Trophoblast cell (in vitro differentiated cells and primary cell): Measurements from ENCODE around the gene EML4.

Experiments
- DNase-seq, 2 donors: peaks; one replicate each; pipeline ENCODE4 v3.0.0-alpha.2; 2016
- H2AFZ ChIP-seq: 2 replicates; pipeline ENCODE4 v1.6.1; 2013; ENCODE audit warnings: low read length, moderate library complexity, mild to moderate bottlenecking; ENCODE audit not compliant: insufficient read depth, poor library complexity
- H2AK5ac ChIP-seq: 2 replicates; pipeline ENCODE4 v1.6.1; 2013; ENCODE audit warnings: mild to moderate bottlenecking, low read length
- H2BK120ac ChIP-seq: 2 replicates; pipeline ENCODE4 v1.6.1; 2013; ENCODE audit warnings: low read length, mild to moderate bottlenecking, moderate library complexity; ENCODE audit not compliant: insufficient read depth, poor library complexity
- H2BK12ac ChIP-seq: 2 replicates; pipeline ENCODE4 v1.6.1; 2013; ENCODE audit warnings: mild to moderate bottlenecking, low read length, moderate library complexity
- H2BK5ac ChIP-seq: 2 replicates; pipeline ENCODE4 v1.6.1; 2013; ENCODE audit warnings: low read length, low read depth, moderate library complexity, mild to moderate bottlenecking; ENCODE audit not compliant: poor library complexity
- H3K14ac ChIP-seq: 2 replicates; pipeline ENCODE4 v1.6.1; 2013; ENCODE audit warnings: mild to moderate bottlenecking, low read length
- H3K18ac ChIP-seq: 2 replicates; pipeline ENCODE4 v1.6.1; 2013; ENCODE audit warnings: mild to moderate bottlenecking, low read length
- H3K23ac ChIP-seq: 2 replicates; pipeline ENCODE4 v1.6.1; 2013; ENCODE audit warnings: low read length
- H3K27ac ChIP-seq: 2 replicates; pipeline ENCODE4 v1.5.1; 2013; ENCODE audit warnings: low read depth, mild to moderate bottlenecking, inconsistent platforms, low read length, moderate library complexity
- H3K27me3 ChIP-seq: 2 replicates; pipeline ENCODE4 v1.6.1; 2013; ENCODE audit warnings: inconsistent platforms, mild to moderate bottlenecking, low read length, moderate library complexity; ENCODE audit not compliant: insufficient read depth
- H3K36me3 ChIP-seq, 2 experiments: 1 replicate in 1 of 2; 2 replicates in 1 of 2; pipeline ENCODE4 v1.6.1; 2013; ENCODE audit warnings: low read length in 2 of 2, mild to moderate bottlenecking in 2 of 2, moderate library complexity in 1 of 2; ENCODE audit not compliant: insufficient read depth in 2 of 2, control insufficient read depth in 1 of 2
- H3K4ac ChIP-seq: 2 replicates; pipeline ENCODE4 v1.6.1; 2013; ENCODE audit warnings: low read depth, mild to moderate bottlenecking, low read length, moderate library complexity
- H3K4me1 ChIP-seq, 2 experiments: 1 replicate in 1 of 2; 2 replicates in 1 of 2; pipeline ENCODE4 v1.6.1; 2013; ENCODE audit warnings: low read length in 2 of 2, mild to moderate bottlenecking in 2 of 2, moderate library complexity in 1 of 2; ENCODE audit not compliant: insufficient read depth in 2 of 2, control insufficient read depth in 1 of 2
- H3K4me2 ChIP-seq: 2 replicates; pipeline ENCODE4 v1.6.1; 2013; ENCODE audit warnings: inconsistent platforms, mild to moderate bottlenecking, low read length, moderate library complexity
- H3K4me3 ChIP-seq: 2 replicates; pipeline ENCODE4 v1.5.1; 2013; ENCODE audit warnings: mild to moderate bottlenecking, low read depth, low read length, inconsistent platforms
- H3K79me1 ChIP-seq: one replicate; pipeline ENCODE4 v1.6.1; 2013; ENCODE audit warnings: low read length
- H3K79me2 ChIP-seq: 2 replicates; pipeline ENCODE4 v1.6.1; 2013; ENCODE audit warnings: low read length, mild to moderate bottlenecking; ENCODE audit not compliant: control insufficient read depth, insufficient read depth, poor library complexity
- H3K9ac ChIP-seq: 2 replicates; pipeline ENCODE4 v1.6.1; 2013; ENCODE audit warnings: mild to moderate bottlenecking, low read length
- H3K9me3 ChIP-seq: 2 replicates; pipeline ENCODE4 v1.6.1; 2013; ENCODE audit warnings: low read depth, mild to moderate bottlenecking, control low read depth, inconsistent platforms, low read length; ENCODE audit not compliant: insufficient read depth
- H4K12ac ChIP-seq: 2 replicates; pipeline ENCODE4 v1.6.1; 2013; ENCODE audit warnings: low read depth, mild to moderate bottlenecking, low read length, moderate library complexity
- H4K8ac ChIP-seq: 2 replicates; pipeline ENCODE4 v1.6.1; 2013; ENCODE audit warnings: low read depth, mild to moderate bottlenecking, low read length, moderate library complexity
- H4K91ac ChIP-seq: one replicate; pipeline ENCODE4 v1.6.1; 2013; ENCODE audit warnings: low read depth, mild to moderate bottlenecking, low read length, moderate library complexity
- WGBS: extraction: QIAGEN DNeasy Blood & Tissue Kit; methylation state at CpG from one replicate; pipeline ENCODE4 v1.1.7; 2013; ENCODE audit warnings: missing lambda C conversion rate; ENCODE audit not compliant: insufficient read length, insufficient coverage; ENCODE audit errors: extremely low coverage; 5-methylcytosine and 5-hydroxymethylcytosine counted together

Gene EML4

DNA sequence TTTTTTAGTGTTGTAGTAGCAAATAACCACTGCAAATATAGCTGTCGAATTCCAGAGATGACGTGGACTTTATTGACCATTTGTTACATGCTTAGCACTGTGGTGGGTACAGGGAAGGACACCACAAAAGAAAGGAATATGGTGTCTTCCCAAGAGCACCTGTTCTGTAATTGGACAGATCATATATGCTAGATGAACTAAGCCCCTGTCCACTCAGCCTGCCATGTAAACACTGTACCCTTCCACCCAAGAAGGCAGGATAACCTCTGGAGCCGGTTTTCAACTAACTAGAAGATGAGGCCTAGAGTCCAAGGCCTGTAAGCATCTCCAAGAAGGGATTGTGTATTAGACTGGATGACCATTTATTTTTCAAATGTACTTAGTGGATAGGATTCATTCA is 147.8 kb downstream of the EML4 start:
- no CpG with 5 or more reads among the region's 3 CpGs for WGBS
- no peak overlapping the region for H2BK120ac ChIP-seq
- H3K4me2 ChIP-seq, result no peak overlapping the region
- H3K9me3 ChIP-seq, result no peaks in the 10 kb centered on the region
- no peak overlapping the region for H3K4ac ChIP-seq
- H3K27ac ChIP-seq, result no peak overlapping the region
- no peaks in the 10 kb centered on the region for H3K4me1 ChIP-seq
- H3K14ac ChIP-seq, result no peak overlapping the region
- H2AFZ ChIP-seq, result no peak overlapping the region
- no peak overlapping the region for H4K12ac ChIP-seq
- no peaks in the 10 kb centered on the region for H3K27me3 ChIP-seq
- no peaks in the 10 kb centered on the region for H3K79me1 ChIP-seq
- peaks cover 4 to 5% of the 10 kb centered on the region in 2 experiments for H3K36me3 ChIP-seq
- H3K9ac ChIP-seq, result no peak overlapping the region
- DNase-seq, result no peak
- no peak overlapping the region for H2BK5ac ChIP-seq
- no peak overlapping the region for H2BK12ac ChIP-seq
- no peak overlapping the region for H4K91ac ChIP-seq
- no peaks in the 10 kb centered on the region for H3K79me2 ChIP-seq
- H3K4me3 ChIP-seq, result no peak overlapping the region
- no peak overlapping the region for H2AK5ac ChIP-seq
- H3K18ac ChIP-seq, result no peak overlapping the region
- no peak overlapping the region for H4K8ac ChIP-seq
- H3K23ac ChIP-seq, result no peak overlapping the region

DNA sequence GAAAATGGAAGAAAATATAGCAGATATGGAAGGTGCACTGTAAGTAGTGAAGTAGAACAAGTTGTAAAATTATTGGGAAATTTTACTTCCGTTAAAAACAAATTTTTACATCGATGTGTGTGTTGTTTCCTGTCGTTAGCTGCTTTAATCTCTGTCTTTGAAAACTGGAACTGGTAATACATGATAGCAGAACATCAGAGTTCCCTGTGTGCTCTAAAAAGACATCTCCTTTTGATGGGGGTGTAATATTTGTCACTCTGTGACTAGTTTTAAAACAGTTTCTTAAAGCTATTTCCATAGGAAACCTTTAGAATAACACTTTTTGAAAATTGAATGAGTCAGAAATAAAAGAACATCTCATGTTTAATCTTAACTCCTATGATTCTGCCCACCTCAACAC is 148.3 kb downstream of the EML4 start:
- no peak overlapping the region for H2AK5ac ChIP-seq
- no peak overlapping the region for H3K4me3 ChIP-seq
- H4K8ac ChIP-seq, result no peak overlapping the region
- no peak overlapping the region for H2BK12ac ChIP-seq
- H3K4ac ChIP-seq, result no peak overlapping the region
- no peaks in the 10 kb centered on the region for H3K79me2 ChIP-seq
- H3K36me3 ChIP-seq, result peaks cover 4 to 5% of the 10 kb centered on the region in 2 experiments
- no peak overlapping the region for H2BK5ac ChIP-seq
- no peak overlapping the region for H3K4me2 ChIP-seq
- no peak for DNase-seq
- no peak overlapping the region for H4K12ac ChIP-seq
- H3K79me1 ChIP-seq, result no peaks in the 10 kb centered on the region
- H3K9me3 ChIP-seq, result no peaks in the 10 kb centered on the region
- WGBS, result no CpG with 5 or more reads among the region's 3 CpGs
- no peak overlapping the region for H3K27ac ChIP-seq
- no peak overlapping the region for H2BK120ac ChIP-seq
- no peak overlapping the region for H4K91ac ChIP-seq
- H3K14ac ChIP-seq, result no peak overlapping the region
- H2AFZ ChIP-seq, result no peak overlapping the region
- no peak overlapping the region for H3K23ac ChIP-seq
- no peaks in the 10 kb centered on the region for H3K4me1 ChIP-seq
- no peaks in the 10 kb centered on the region for H3K27me3 ChIP-seq
- H3K18ac ChIP-seq, result no peak overlapping the region
- H3K9ac ChIP-seq, result no peak overlapping the region

DNA sequence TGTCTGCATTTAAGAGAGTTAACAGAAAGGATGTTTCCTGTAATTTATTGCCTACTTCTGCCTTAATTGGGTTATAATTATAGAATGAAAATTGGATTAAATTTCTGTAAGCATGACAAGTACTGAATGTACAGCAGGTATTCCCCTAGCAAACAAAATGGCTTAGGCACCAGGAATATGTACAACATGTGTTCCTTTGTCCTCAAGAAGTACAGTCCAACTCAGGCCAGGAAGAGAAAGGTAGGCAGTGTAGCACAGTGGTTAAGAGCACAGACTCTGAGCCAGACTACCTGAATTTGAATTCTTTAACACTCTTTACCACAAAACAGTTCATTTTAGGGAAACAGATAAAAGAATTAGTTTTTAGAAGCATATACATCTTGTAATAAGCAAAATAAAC is 148.8 kb downstream of the EML4 start:
- peaks cover 4 to 5% of the 10 kb centered on the region in 2 experiments for H3K36me3 ChIP-seq
- no peak overlapping the region for H3K9ac ChIP-seq
- H4K91ac ChIP-seq, result no peak overlapping the region
- no peak overlapping the region for H3K18ac ChIP-seq
- no peak overlapping the region for H3K14ac ChIP-seq
- H3K23ac ChIP-seq, result no peak overlapping the region
- H2BK5ac ChIP-seq, result no peak overlapping the region
- no peak overlapping the region for H3K27ac ChIP-seq
- no peaks in the 10 kb centered on the region for H3K27me3 ChIP-seq
- H3K4me2 ChIP-seq, result no peak overlapping the region
- H2AK5ac ChIP-seq, result no peak overlapping the region
- no peak overlapping the region for H4K8ac ChIP-seq
- no peak overlapping the region for H4K12ac ChIP-seq
- H3K4me1 ChIP-seq, result no peaks in the 10 kb centered on the region
- no peak overlapping the region for H3K4ac ChIP-seq
- no peak overlapping the region for H3K4me3 ChIP-seq
- H2AFZ ChIP-seq, result no peak overlapping the region
- no peak overlapping the region for H2BK120ac ChIP-seq
- no peak for DNase-seq
- no peaks in the 10 kb centered on the region for H3K79me2 ChIP-seq
- H2BK12ac ChIP-seq, result no peak overlapping the region
- H3K79me1 ChIP-seq, result no peaks in the 10 kb centered on the region
- no peaks in the 10 kb centered on the region for H3K9me3 ChIP-seq

DNA sequence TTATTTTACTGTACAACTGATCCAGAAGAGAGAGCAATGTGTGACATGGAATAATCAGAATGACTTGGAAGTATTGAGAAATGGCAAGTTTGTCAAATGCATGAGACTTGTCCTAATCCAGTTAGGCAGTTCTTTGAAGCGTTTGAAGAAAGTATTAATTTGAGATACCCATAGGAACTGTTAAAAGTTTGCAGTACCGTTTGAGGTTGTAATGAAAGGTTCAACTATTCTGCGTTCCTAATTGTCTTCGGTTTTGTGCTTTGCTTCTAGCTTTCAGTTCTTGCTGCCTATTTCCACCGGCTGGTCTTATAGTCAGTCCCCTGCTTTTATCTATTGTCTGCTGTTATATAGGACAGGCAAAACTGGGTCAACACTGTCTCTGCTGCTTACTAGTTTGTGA is 150.1 kb downstream of the EML4 start:
- Histone ChIP-seq H3K27ac (no peak overlapping the region), H4K8ac (no peak overlapping the region), H2BK12ac (no peak overlapping the region), H2BK5ac (no peak overlapping the region), H2BK120ac (no peak overlapping the region), H3K27me3 (no peaks in the 10 kb centered on the region), H3K14ac (no peak overlapping the region), H3K4me2 (no peak overlapping the region), H2AK5ac (no peak overlapping the region), H4K12ac (no peak overlapping the region), H3K9ac (no peak overlapping the region), H3K79me2 (no peaks in the 10 kb centered on the region), H2AFZ (no peak overlapping the region), H3K23ac (no peak overlapping the region), H3K36me3 (peaks cover 4 to 5% of the 10 kb centered on the region in 2 experiments), H3K4ac (no peak overlapping the region), H3K4me3 (no peak overlapping the region), H4K91ac (no peak overlapping the region), H3K4me1 (no peaks in the 10 kb centered on the region), H3K79me1 (no peaks in the 10 kb centered on the region), H3K18ac (no peak overlapping the region), H3K9me3 (no peaks in the 10 kb centered on the region)
- no peak for DNase-seq
- WGBS, result no CpG with 5 or more reads among the region's 5 CpGs
